Stimulated activated memory B cell treated with anti-CD40 and anti-IgM and Interleukin-4, amounts not matched to agents 10 μg/mL and 1 μg/mL and 100 μg/mL, for 72 hours (primary cell): ENCODE results near the gene FAH.
"Not testable (repeated sequence)": the region's sequence is repeated elsewhere in the genome, so short reads cannot be mapped to it uniquely, and the experiment has no call there.

Source experiments
- ATAC-seq: fragments of 150-1000 bp; cut with Tn5 transposase; 2 replicates; pipeline ENCODE4 v1.10.0; 2021
- H3K27ac Mint-ChIP-seq: one replicate; pipeline ENCODE4 v1.8.0; 2022; ENCODE audit warnings: mild to moderate bottlenecking, mixed read lengths
- H3K27me3 Mint-ChIP-seq: one replicate; pipeline ENCODE4 v1.8.0; 2022; ENCODE audit warnings: mixed read lengths
- H3K36me3 Mint-ChIP-seq: one replicate; pipeline ENCODE4 v1.8.0; 2022; ENCODE audit warnings: mixed read lengths
- H3K4me1 Mint-ChIP-seq: one replicate; pipeline ENCODE4 v1.8.0; 2022; ENCODE audit warnings: mixed read lengths
- H3K4me3 Mint-ChIP-seq: one replicate; pipeline ENCODE4 v1.8.0; 2022; ENCODE audit warnings: mild to moderate bottlenecking, moderate library complexity, mixed read lengths
- H3K9me3 Mint-ChIP-seq: one replicate; pipeline ENCODE4 v1.8.0; 2022; ENCODE audit warnings: mixed read lengths

FAH gene

DNA sequence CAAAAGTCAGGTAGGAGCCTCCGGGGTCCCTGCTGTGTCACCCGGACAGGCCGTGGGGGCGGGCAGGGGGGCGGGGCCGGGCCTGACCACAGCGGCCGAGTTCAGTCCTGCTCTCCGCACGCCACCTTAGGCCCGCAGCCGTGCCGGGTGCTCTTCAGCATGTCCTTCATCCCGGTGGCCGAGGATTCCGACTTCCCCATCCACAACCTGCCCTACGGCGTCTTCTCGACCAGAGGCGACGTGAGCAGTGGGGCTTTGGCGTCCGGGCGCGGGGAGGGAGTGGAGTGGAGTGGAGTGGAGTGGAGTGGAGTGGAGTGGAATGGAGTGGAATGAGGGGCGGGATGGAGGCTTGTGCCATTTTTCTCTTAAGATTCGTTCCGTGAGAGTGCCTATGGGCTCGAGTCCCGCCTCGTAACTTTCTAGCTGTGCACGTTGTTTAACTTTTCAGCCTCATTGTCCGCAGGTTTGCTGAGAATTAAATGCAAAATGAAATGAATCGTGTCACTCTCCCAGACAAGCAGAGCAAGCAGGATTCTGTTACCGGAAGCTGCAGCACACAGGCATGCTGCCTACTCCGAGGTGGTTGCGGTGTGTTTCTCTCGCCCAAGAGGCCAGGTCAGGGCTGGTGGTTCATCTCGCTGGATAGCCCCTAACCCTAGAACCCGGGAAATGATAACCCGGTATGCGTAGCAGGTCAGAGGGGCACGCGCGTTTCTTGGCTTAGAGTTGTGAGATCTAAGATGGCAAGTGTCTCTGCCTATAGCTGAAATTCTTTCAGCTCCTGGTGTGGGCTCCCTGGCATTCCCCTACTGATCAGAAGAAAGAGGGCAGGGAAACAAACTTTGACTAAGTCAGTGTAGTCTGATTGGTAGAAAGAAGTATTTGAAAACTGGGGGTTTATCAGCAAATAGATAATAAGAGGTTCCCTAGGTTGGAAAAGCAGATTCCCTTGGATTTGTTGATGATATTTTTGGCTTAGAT, at the start of gene FAH:
Gene FAH (plus strand): TSS at position 104 of the 981 bp plus-strand sequence. CDS start 56 bp downstream, at position 160.
- Mint-ChIP-seq H3K9me3 (no peaks in the 10 kb centered on the region), H3K4me1 (peaks cover 26% of the 10 kb centered on the region), H3K36me3 (no peaks in the 10 kb centered on the region), H3K4me3 (peak within 1 kb of the TSS; percentile 89), H3K27ac (peak within 1 kb of the TSS; percentile 89), H3K27me3 (no peaks in the 10 kb centered on the region)
- peak; percentile 86 for ATAC-seq

DNA sequence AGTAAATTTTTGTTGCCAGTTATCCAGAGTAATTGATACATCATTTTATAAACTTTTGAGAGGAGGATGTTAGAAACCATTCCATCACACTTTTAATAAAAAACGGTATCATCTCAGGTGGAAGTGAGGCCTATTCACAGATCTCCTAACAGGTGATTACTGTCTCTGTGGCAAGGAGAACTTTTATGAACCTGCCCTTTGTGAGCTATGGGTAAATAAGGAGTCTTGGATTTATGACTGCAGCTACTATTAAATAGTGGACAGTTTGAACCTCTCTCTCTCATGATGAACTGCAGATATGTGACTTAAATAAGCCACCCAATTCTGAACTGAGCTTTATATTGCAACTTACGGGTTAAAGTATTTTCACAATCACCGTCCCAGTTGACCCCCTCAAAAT, 47.6 kb upstream of the FAH start:
- no peaks in the 10 kb centered on the region for H3K27me3 Mint-ChIP-seq
- no peak overlapping the region for H3K27ac Mint-ChIP-seq
- H3K9me3 Mint-ChIP-seq, result no peaks in the 10 kb centered on the region
- H3K4me1 Mint-ChIP-seq, result peaks cover 77% of the 10 kb centered on the region
- H3K4me3 Mint-ChIP-seq, result no peak overlapping the region
- no peak for ATAC-seq
- peaks cover 36% of the 10 kb centered on the region for H3K36me3 Mint-ChIP-seq

DNA sequence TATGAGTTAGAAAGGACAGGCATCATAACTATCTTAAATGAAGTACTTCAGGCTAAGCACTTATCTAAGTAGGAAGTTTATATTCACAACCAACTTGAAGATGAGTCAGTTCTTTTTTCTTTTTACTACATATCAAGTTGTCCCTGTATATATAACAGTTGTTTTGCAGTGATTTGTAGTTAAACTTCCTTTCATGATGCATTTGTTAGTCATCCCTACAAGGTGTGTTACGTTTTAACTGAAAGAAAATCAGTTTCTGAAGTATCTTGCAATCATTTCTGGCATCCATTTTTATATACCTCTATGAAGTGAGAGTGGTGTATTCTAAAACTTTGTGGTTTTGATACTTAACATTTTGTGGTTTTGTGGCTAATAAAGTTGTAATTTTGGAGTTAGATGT, 47.2 kb upstream of the FAH start:
- H3K9me3 Mint-ChIP-seq, result no peaks in the 10 kb centered on the region
- no peaks in the 10 kb centered on the region for H3K27me3 Mint-ChIP-seq
- no peak overlapping the region for H3K4me3 Mint-ChIP-seq
- H3K36me3 Mint-ChIP-seq, result peaks cover 34% of the 10 kb centered on the region
- ATAC-seq, result no peak
- no peak overlapping the region for H3K27ac Mint-ChIP-seq
- H3K4me1 Mint-ChIP-seq, result peaks cover 77% of the 10 kb centered on the region

DNA sequence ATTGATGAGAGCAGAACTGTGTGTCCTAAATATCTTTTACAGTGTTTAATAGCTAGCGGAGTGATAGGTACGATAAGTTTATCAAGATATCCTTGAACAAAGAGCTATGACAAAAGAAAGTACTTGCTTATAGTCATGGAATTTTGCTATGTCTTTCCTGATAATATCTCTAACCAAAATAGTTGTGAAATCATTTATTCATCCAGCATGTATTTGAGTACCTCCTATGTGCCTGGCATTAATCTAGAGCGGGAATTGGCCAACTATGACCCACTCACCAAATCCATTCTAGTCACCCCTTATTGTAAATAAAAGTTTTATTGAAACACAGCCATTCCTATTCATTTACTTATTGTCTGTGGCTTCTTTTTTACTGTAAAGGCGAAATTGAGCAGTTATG, 46.7 kb upstream of the FAH start:
- Mint-ChIP-seq H3K27ac (no peak overlapping the region), H3K9me3 (no peaks in the 10 kb centered on the region), H3K36me3 (peaks cover 29% of the 10 kb centered on the region), H3K4me3 (no peak overlapping the region), H3K27me3 (no peaks in the 10 kb centered on the region), H3K4me1 (peaks cover 76% of the 10 kb centered on the region)
- no peak for ATAC-seq

GRCh38 chr15:80107204-80107603, 45.6 kb upstream of the FAH start:
- no peak for ATAC-seq
- H3K27ac Mint-ChIP-seq, result no peak overlapping the region
- H3K4me3 Mint-ChIP-seq, result no peak overlapping the region
- H3K9me3 Mint-ChIP-seq, result no peaks in the 10 kb centered on the region
- H3K4me1 Mint-ChIP-seq, result peaks cover 84% of the 10 kb centered on the region
- peaks cover 23% of the 10 kb centered on the region for H3K36me3 Mint-ChIP-seq
- H3K27me3 Mint-ChIP-seq, result no peaks in the 10 kb centered on the region

DNA sequence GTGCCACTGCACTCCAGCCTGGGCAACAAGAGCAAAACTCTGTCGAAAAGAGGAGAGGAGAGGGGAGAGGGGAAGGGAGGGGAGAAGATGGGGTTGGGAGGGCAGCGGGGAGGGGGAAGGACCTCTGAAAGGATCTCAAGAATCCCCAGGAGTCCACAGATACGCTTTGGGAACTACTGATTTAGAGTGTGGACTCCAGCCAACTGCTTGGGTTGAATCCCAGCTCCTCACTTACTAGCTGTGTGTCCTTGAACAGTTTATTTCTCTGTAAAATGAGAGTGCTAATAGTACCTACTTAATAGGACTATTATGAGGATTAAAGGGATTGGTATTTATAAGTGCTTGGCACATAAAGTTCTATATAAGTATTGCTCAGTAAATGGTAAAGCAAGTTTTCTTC, 45.0 kb upstream of the FAH start:
- no peak for ATAC-seq
- no peaks in the 10 kb centered on the region for H3K9me3 Mint-ChIP-seq
- no peak overlapping the region for H3K27ac Mint-ChIP-seq
- H3K36me3 Mint-ChIP-seq, result peaks cover 17% of the 10 kb centered on the region
- H3K4me1 Mint-ChIP-seq, result peaks cover 84% of the 10 kb centered on the region
- no peak overlapping the region for H3K4me3 Mint-ChIP-seq
- H3K27me3 Mint-ChIP-seq, result no peaks in the 10 kb centered on the region

DNA sequence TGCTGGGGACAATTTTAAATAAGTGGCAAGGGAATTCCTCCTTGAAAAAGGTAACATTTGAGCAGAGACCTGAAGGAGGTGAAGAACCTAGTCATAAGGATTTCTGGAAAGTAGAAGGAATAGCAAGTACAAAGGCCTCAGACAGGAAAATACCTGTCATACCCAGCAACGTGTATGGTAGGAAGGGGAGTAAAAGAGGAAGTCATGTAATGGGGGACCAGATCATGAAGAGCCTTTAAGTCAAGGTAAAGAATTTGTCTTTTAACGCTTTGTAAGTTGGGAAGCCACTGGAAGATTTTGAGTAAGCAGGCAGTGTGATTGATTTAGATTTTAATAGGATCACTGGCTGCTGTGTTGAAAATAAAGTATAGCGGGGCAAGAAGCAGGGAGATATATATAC, 43.4 kb upstream of the FAH start:
- H3K4me1 Mint-ChIP-seq, result peaks cover 86% of the 10 kb centered on the region
- no peaks in the 10 kb centered on the region for H3K9me3 Mint-ChIP-seq
- H3K27me3 Mint-ChIP-seq, result no peaks in the 10 kb centered on the region
- ATAC-seq, result no peak
- peak overlapping the region; percentile 46 for H3K27ac Mint-ChIP-seq
- no peak overlapping the region for H3K4me3 Mint-ChIP-seq
- peaks cover 10% of the 10 kb centered on the region for H3K36me3 Mint-ChIP-seq

DNA sequence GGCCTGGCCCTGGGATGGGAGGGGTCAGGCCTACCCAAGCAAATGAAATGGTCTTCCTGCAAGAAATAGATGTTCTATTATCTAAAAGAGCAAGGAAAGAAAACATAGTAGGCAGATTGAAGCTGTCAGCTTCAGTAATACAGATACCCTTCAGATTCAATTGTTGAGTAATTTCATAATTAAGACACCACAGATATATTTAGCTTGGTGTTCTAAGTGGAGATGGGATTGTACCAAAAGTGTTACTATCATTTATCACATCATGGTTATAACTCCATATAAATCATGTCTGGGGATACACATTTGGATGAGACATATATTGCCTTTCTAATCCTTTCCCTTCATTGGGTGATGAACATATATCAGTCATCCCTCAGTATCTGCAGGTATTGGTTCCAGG, 41.9 kb upstream of the FAH start:
- H3K9me3 Mint-ChIP-seq, result no peaks in the 10 kb centered on the region
- ATAC-seq, result no peak
- H3K36me3 Mint-ChIP-seq, result peaks cover 7% of the 10 kb centered on the region
- H3K4me3 Mint-ChIP-seq, result no peak overlapping the region
- H3K27me3 Mint-ChIP-seq, result no peaks in the 10 kb centered on the region
- H3K27ac Mint-ChIP-seq, result peak overlapping the region; percentile 46
- H3K4me1 Mint-ChIP-seq, result peaks cover 86% of the 10 kb centered on the region

- peaks cover 61% of the 10 kb centered on the region for H3K4me1 Mint-ChIP-seq
These were observed 38.7 kb upstream of the FAH start for GRCh38 chr15:80114114-80114513.

DNA sequence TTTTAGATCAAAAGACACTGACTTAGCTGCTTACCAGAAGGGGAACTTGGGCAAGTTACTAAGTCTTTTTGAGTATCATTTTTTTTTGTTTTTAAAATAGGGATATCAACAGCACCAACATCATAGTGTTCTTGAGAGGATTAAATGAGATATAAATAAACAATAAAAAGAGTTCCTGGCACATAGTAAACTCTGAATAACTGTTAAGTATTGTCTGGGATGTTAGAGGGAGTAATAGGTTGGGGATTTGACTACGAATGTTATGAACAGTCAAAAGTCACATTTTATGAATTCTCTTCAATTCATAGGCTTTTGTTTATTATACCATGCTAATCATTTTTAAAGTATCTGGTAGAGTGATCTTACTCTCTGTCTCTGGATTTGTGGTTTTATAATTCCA, 37.8 kb upstream of the FAH start:
- Mint-ChIP-seq H3K9me3 (no peaks in the 10 kb centered on the region), H3K36me3 (no peaks in the 10 kb centered on the region), H3K4me1 (peaks cover 52% of the 10 kb centered on the region), H3K4me3 (no peak overlapping the region), H3K27me3 (no peaks in the 10 kb centered on the region), H3K27ac (no peak overlapping the region)
- no peak for ATAC-seq

More at GRCh38 chr15:80114114-80114513, 38.7 kb upstream of the FAH start:
- Mint-ChIP-seq H3K9me3 (no peaks in the 10 kb centered on the region), H3K4me3 (no peak overlapping the region), H3K27me3 (no peaks in the 10 kb centered on the region), H3K36me3 (peaks cover 5% of the 10 kb centered on the region), H3K27ac (no peak overlapping the region)
- ATAC-seq, result no peak

DNA sequence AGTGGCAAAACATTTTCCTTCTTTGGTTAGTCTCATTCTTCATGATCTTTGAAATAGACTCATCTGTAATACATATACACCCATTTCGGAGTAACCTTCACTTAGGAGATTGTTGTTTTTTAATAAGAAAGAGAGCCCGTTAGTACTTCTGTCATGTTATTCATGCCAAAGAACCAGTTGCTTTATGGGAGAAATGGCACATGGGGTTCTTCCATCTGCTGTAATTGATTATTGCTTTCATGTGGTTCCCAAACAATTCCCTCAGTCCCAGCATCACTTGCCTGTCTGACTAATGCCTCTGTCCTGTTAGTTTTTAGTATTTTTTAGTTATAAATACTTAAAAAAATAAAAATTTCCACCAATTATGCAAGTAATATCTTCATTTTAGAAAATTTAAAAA, 33.8 kb upstream of the FAH start:
- H3K27me3 Mint-ChIP-seq, result no peaks in the 10 kb centered on the region
- ATAC-seq, result no peak
- peaks cover 17% of the 10 kb centered on the region for H3K36me3 Mint-ChIP-seq
- H3K27ac Mint-ChIP-seq, result no peak overlapping the region
- peaks cover 31% of the 10 kb centered on the region for H3K4me1 Mint-ChIP-seq
- no peaks in the 10 kb centered on the region for H3K9me3 Mint-ChIP-seq
- H3K4me3 Mint-ChIP-seq, result no peak overlapping the region

DNA sequence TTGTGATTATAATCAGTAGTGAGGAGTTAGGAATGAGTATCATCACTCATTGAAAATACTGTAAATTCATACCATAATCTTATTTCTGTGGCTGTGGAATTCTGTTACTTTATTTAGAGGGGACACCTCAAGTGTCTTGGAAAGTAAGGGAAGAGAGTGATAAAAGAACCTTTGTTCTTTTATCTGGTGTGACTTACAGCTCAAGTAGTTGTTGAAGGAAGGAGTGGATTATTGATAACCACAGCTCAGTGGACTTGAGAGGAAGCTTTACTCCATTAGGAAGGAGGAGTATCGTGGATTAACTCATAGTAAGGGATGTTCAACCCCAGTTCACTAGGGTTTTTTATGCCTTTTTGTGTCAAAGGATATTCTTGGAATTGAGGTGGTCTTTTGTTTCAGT, 32.2 kb upstream of the FAH start:
- Mint-ChIP-seq H3K27me3 (no peaks in the 10 kb centered on the region), H3K27ac (no peak overlapping the region), H3K9me3 (no peaks in the 10 kb centered on the region), H3K4me3 (no peak overlapping the region), H3K4me1 (peaks cover 14% of the 10 kb centered on the region), H3K36me3 (peaks cover 19% of the 10 kb centered on the region)
- no peak for ATAC-seq

GRCh38 chr15:80121546-80121945, 31.3 kb upstream of the FAH start:
- H3K9me3 Mint-ChIP-seq, result no peaks in the 10 kb centered on the region
- H3K27me3 Mint-ChIP-seq, result no peaks in the 10 kb centered on the region
- no peak overlapping the region for H3K27ac Mint-ChIP-seq
- ATAC-seq, result no peak
- peaks cover 28% of the 10 kb centered on the region for H3K36me3 Mint-ChIP-seq
- no peak overlapping the region for H3K4me3 Mint-ChIP-seq
- H3K4me1 Mint-ChIP-seq, result peaks cover 9% of the 10 kb centered on the region

- H3K4me1 Mint-ChIP-seq, result peaks cover 9% of the 10 kb centered on the region
- no peak overlapping the region for H3K4me3 Mint-ChIP-seq
- no peak for ATAC-seq
- no peaks in the 10 kb centered on the region for H3K9me3 Mint-ChIP-seq
- H3K27ac Mint-ChIP-seq, result no peak overlapping the region
- no peaks in the 10 kb centered on the region for H3K27me3 Mint-ChIP-seq
- H3K36me3 Mint-ChIP-seq, result peaks cover 30% of the 10 kb centered on the region
These were observed 29.8 kb upstream of the FAH start for GRCh38 chr15:80123034-80123433.

DNA sequence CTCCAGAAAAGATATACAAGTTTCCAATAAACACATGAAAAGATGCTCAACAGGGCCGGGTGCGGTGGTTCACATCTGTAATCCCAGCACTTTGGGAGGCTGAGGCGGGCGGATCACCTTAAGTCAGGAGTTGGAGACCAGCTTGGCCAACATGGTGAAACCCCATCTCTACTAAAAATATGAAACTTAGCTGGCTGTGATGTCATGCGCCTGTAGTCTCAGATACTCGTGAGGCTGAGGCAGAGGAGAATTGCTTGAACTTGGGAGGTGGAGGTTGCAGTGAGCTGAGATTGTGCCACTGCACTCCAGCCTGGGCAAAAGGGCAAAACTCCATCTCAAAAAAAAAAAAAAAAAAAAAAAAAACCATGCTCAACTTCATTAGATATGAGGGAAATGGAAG, 25.5 kb upstream of the FAH start:
- H3K36me3 Mint-ChIP-seq, result peaks cover 47% of the 10 kb centered on the region
- not testable (repeated sequence) for H3K27ac Mint-ChIP-seq, ATAC-seq, H3K4me3 Mint-ChIP-seq, H3K27me3 Mint-ChIP-seq, H3K4me1 Mint-ChIP-seq, H3K9me3 Mint-ChIP-seq

GRCh38 chr15:80127911-80128310, 24.9 kb upstream of the FAH start:
- no peaks in the 10 kb centered on the region for H3K27me3 Mint-ChIP-seq

More at GRCh38 chr15:80127911-80128310, 24.9 kb upstream of the FAH start:
- no peak for ATAC-seq
- no peaks in the 10 kb centered on the region for H3K4me1 Mint-ChIP-seq
- H3K27ac Mint-ChIP-seq, result no peak overlapping the region
- no peak overlapping the region for H3K4me3 Mint-ChIP-seq
- no peaks in the 10 kb centered on the region for H3K9me3 Mint-ChIP-seq
- H3K36me3 Mint-ChIP-seq, result peaks cover 52% of the 10 kb centered on the region
